Chondrocyte (in vitro differentiated cells): Measurements from ENCODE around the gene GNAI3. TPM values are rescaled to one million over a fixed set of nuclear protein-coding genes. Genes with fewer than 3 reads are reported as not detected.

Source experiments
- DNase-seq: peaks from one replicate; pipeline ENCODE4 v3.0.0; 2021; ENCODE audit warnings: mixed read lengths, low spot score
- H3K27ac Mint-ChIP-seq: one replicate; pipeline ENCODE4 v1.8.0; 2021; ENCODE audit warnings: mild to moderate bottlenecking, moderate library complexity, mixed read lengths; ENCODE audit not compliant: unreplicated experiment
- H3K27me3 Mint-ChIP-seq: 2 replicates; pipeline ENCODE4 v1.8.0; 2021; ENCODE audit warnings: low read depth, mixed read lengths
- H3K36me3 Mint-ChIP-seq: 2 replicates; pipeline ENCODE4 v1.8.0; 2021; ENCODE audit warnings: low read depth, mixed read lengths
- H3K4me1 Mint-ChIP-seq: 2 replicates; pipeline ENCODE4 v1.8.0; 2021; ENCODE audit warnings: low read depth, mild to moderate bottlenecking, mixed read lengths
- H3K4me3 Mint-ChIP-seq: one replicate; pipeline ENCODE4 v1.8.0; 2021; ENCODE audit warnings: mild to moderate bottlenecking, moderate library complexity, mixed read lengths; ENCODE audit not compliant: unreplicated experiment
- H3K9me3 Mint-ChIP-seq: 2 replicates; pipeline ENCODE4 v1.8.0; 2021; ENCODE audit warnings: low read depth, mixed read lengths
- CTCF ChIP-seq: fragments of 200-600 bp; sonication (generic); IDR thresholded peaks from 2 replicates; pipeline ENCODE4 v1.5.0; 2021; ENCODE audit warnings: antibody characterized with exemption, mild to moderate bottlenecking, moderate library complexity
- total RNA-seq: library from RNA; stranded (reverse); gene quantifications from 3 replicates; pipeline ENCODE4 v1.2.1, GENCODE V29; 2021

The GNAI3 gene
- total RNA-seq, 1 donor from 2014 or later: 10.7 TPM

- peaks cover 19% of the 10 kb centered on the region for H3K4me1 Mint-ChIP-seq
- H3K27ac Mint-ChIP-seq: peak overlapping the region; percentile 82
- TF ChIP-seq CTCF: no peak
- H3K27me3 Mint-ChIP-seq: no peaks in the 10 kb centered on the region
- DNase-seq: no peak
- no peaks in the 10 kb centered on the region for H3K36me3 Mint-ChIP-seq
- no peak overlapping the region for H3K4me3 Mint-ChIP-seq
- H3K9me3 Mint-ChIP-seq: no peaks in the 10 kb centered on the region
Measured at GRCh38 chr1:109611308-109611990, 63.0 kb downstream of the GNAI3 start.

- no peaks in the 10 kb centered on the region for H3K9me3 Mint-ChIP-seq
- no peak for TF ChIP-seq CTCF
- DNase-seq: no peak
- H3K4me1 Mint-ChIP-seq: peaks cover 29% of the 10 kb centered on the region
- H3K4me3 Mint-ChIP-seq: no peak overlapping the region
- no peaks in the 10 kb centered on the region for H3K27me3 Mint-ChIP-seq
- H3K36me3 Mint-ChIP-seq: no peaks in the 10 kb centered on the region
- H3K27ac Mint-ChIP-seq: no peak overlapping the region
Measured at GRCh38 chr1:109613361-109614147, 65.1 kb downstream of the GNAI3 start.

- DNase-seq: no peak
- no peak overlapping the region for H3K4me3 Mint-ChIP-seq
- no peak for TF ChIP-seq CTCF
- H3K4me1 Mint-ChIP-seq: peaks cover 34% of the 10 kb centered on the region
- H3K9me3 Mint-ChIP-seq: no peaks in the 10 kb centered on the region
- no peak overlapping the region for H3K27ac Mint-ChIP-seq
- H3K36me3 Mint-ChIP-seq: no peaks in the 10 kb centered on the region
- H3K27me3 Mint-ChIP-seq: no peaks in the 10 kb centered on the region
Measured at GRCh38 chr1:109615879-109616278, 67.5 kb downstream of the GNAI3 start.

GRCh38 chr1:109616391-109616790, 68.0 kb downstream of the GNAI3 start:
- H3K27ac Mint-ChIP-seq: peak overlapping the region; percentile 65

More at GRCh38 chr1:109616391-109616790, 68.0 kb downstream of the GNAI3 start:
- TF ChIP-seq CTCF: no peak
- no peak for DNase-seq
- Mint-ChIP-seq H3K4me1 (peaks cover 36% of the 10 kb centered on the region), H3K4me3 (no peak overlapping the region), H3K27me3 (no peaks in the 10 kb centered on the region), H3K36me3 (no peaks in the 10 kb centered on the region), H3K9me3 (no peaks in the 10 kb centered on the region)
